Mammary epithelial cell (primary cell): ENCODE measurements around the gene RAET1G.
"Not testable (repeated sequence)": the region's sequence is repeated elsewhere in the genome, so short reads cannot be mapped to it uniquely, and the experiment has no call there.

ENCODE experiments used
- CTCF ChIP-seq, 2 donors: IDR thresholded peaks in 1 of 2; conservative IDR thresholded peaks in 1 of 2; 2 replicates each; pipeline ENCODE4 v1.5.1; 2011 to 2012; ENCODE audit warnings: inconsistent platforms in 2 of 2, low read length in 2 of 2, mild to moderate bottlenecking in 2 of 2, control low read depth in 1 of 2, low read depth in 1 of 2; ENCODE audit not compliant: insufficient read depth in 1 of 2; ENCODE audit errors: extremely low read depth in 1 of 2
- EZH2 ChIP-seq: IDR thresholded peaks from 2 replicates; pipeline ENCODE4 v1.6.1; 2012; ENCODE audit warnings: low read length, inconsistent platforms, borderline replicate concordance

- not testable (repeated sequence) for TF ChIP-seq CTCF (conservative IDR thresholded peaks at IDR 0.05 in 1 of 2, IDR thresholded peaks at IDR 0.05 in 1 of 2; ENCODE audit: extremely low read depth in 1 of 2, insufficient read depth in 1 of 2, low read depth in 1 of 2, low read length in 2 of 2); EZH2
These were observed 31.1 kb downstream of the RAET1G start for GRCh38 chr6:149891864-149892263.
